Heart right ventricle (tissue), 16 donors: Measurements from ENCODE around the gene GPER1. TPM values are rescaled to one million over a fixed set of nuclear protein-coding genes. Genes with fewer than 3 reads are reported as not detected.

ENCODE experiments used
- ATAC-seq, 8 donors: fragments of 200-7000 bp; cut with Tn5 transposase; one replicate each; pipeline ENCODE4 v1.9.1; 2020; ENCODE audit warnings: mild to moderate bottlenecking in 8 of 8, moderate library complexity in 8 of 8, moderate number of reproducible peaks in 1 of 8
- DNase-seq, 2 donors: peaks; one replicate each; pipeline ENCODE4 v3.0.0-alpha.2; 2020
- H3K27ac ChIP-seq, 10 donors: fragments of 200-600 bp; sonication (generic) in 2 of 10; one replicate each; pipeline versions ENCODE4 v1.5.0 to v1.8.0; 2020 to 2022; ENCODE audit warnings: mild to moderate bottlenecking in 3 of 10
- H3K27me3 ChIP-seq, 7 donors: fragments of 200-600 bp; one replicate each; pipeline ENCODE4 v1.8.0; 2021 to 2022; ENCODE audit warnings: mild to moderate bottlenecking in 2 of 7
- H3K36me3 ChIP-seq, 9 donors: fragments of 200-600 bp; sonication (generic) in 1 of 9; one replicate each; pipeline versions ENCODE4 v1.5.0 to v1.8.0; 2020 to 2022; ENCODE audit warnings: mild to moderate bottlenecking in 2 of 9
- H3K4me1 ChIP-seq, 9 donors: fragments of 200-600 bp; sonication (generic) in 1 of 9; one replicate each; pipeline versions ENCODE4 v1.5.0 to v1.8.0; 2020 to 2022; ENCODE audit warnings: mild to moderate bottlenecking in 4 of 9
- H3K4me3 ChIP-seq, 10 donors: fragments of 200-600 bp; sonication (generic) in 2 of 10; one replicate each; pipeline versions ENCODE4 v1.5.0 to v1.8.0; 2020 to 2022; ENCODE audit warnings: mild to moderate bottlenecking in 7 of 10, moderate library complexity in 2 of 10
- H3K9me3 ChIP-seq, 11 donors: fragments of 200-600 bp in 10 of 11; sonication (generic) in 2 of 11; one replicate each; pipeline versions ENCODE4 v1.5.0 to v1.8.0; 2013 to 2022; ENCODE audit warnings: mild to moderate bottlenecking in 2 of 11, control low read depth in 1 of 11, moderate library complexity in 1 of 11
- WGBS, 2 donors: extraction: QIAGEN DNeasy Blood & Tissue Kit; methylation state at CpG; one replicate each; pipeline ENCODE4 v1.1.7; 2013; ENCODE audit warnings: inconsistent platforms in 1 of 2; 5-methylcytosine and 5-hydroxymethylcytosine counted together
- intact Hi-C, 10 donors: fragments of 100-400 bp; cut with DNase I; formaldehyde crosslinking; loops; one replicate each; pipeline versions ENCODE4 v1.11.1 to v1.14.2; 2022
- polyA plus RNA-seq, 2 donors: library from polyadenylated mRNA; stranded (reverse); fragments of 200-250 nt; gene quantifications; one replicate each; pipeline ENCODE4 v1.2.3, GENCODE V29; 2013
- total RNA-seq, 10 donors: library from RNA; stranded (reverse); fragmentation: NEBNext Ultra II Directional in 3 of 10; extraction: Animal tissue kit (Norgen Biotek cat#: 25700) in 3 of 10; gene quantifications; one replicate each; pipeline versions ENCODE4 v1.2.1 to v1.2.4, GENCODE V29; 2021 to 2023
- TF ChIP-seq, protein P1 (sequence below), 9 donors: fragments of 200-600 bp; sonication (generic) in 2 of 9; IDR thresholded peaks; one replicate each; pipeline versions ENCODE4 v1.5.0 to v1.8.0; 2021 to 2022; ENCODE audit warnings: antibody characterized with exemption in 9 of 9, mild to moderate bottlenecking in 5 of 9, moderate library complexity in 1 of 9
- donor health status: Arrhythmogenic right ventricular cardiomyopathy.
- donor health status: ischemic (EF 13 %, LVEDD 7.1; RV severe dilation, severe dysfunction).
- donor health status: healthy with polysubstance abuse.
- donor health status: DM: no; HTN: yes; CAD: no.
- donor health status: DM: no; HTN: no; CAD: no.
- donor health status: ischemic (EF 25% LVEDD 6.9; RV normal size, moderate dysfunction).
- donor health status: ischemic (EF 25% LVEDD 5.7; RV mildly dilated, moderate dysfunction).
- donor health status: healthy.
- donor health status: DM: yes; HTN: yes; CAD: no.
- donor health status: Ischemic cardiomyopathy.
- donor health status: ischemic (EF 35%, LVEDD 5.7; RV mildly dilated, moderate dysfunction).
- donor health status: nonischemic (EF 11% LVEDD 7.7; RV severe dilation, severe dysfunction).
- donor health status: DM: yes; HTN: yes; CAD: no.
- donor health status: PGD.
- donor health status: ischemic (EF 29% LVEDD 5.4; RV normal size, mild dysfunction).
- donor health status: nonischemic (EF 23%, LVEDD 6.1; RV moderate dilation, normal function).

The GPER1 gene
- total and polyA plus RNA-seq, 12 donors: 1.1 to 4.7 (median 1.9) TPM

DNA sequence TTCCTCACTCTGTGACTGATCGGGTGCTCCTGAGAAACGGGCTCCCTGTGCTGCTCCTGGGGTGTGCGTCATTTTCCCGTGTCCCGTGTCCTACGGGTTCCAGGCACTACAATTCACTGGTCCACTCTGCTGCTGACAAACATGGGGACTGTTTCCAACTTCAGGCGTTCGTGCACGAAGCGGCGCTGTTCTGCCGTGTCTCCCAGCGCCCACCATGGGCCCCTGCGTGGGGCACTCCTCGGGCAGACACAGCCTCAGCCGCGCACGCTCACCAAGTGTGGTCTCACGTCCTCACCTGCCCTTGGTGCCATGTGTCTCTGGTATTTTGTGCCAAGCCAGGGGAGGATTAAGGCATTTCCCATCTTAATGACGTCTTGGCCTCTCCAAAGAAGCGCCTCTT lies 24.6 kb upstream of the GPER1 start:
- Histone ChIP-seq H3K9me3 (no peaks in the 10 kb centered on the region), H3K4me1 (peaks cover 7 to 33% (median 26%) of the 10 kb centered on the region in 9 donors), H3K27me3 (peaks cover 0 to 7% (median 0%) of the 10 kb centered on the region in 7 donors), H3K27ac (no peak overlapping the region), H3K4me3 (no peak overlapping the region), H3K36me3 (peaks cover 0 to 9% (median under 1%) of the 10 kb centered on the region in 9 donors)
- intact Hi-C loops: loop anchor here in 3 of 10 donors (5.0 kb wide), 2 partner anchors 36 to 51 kb away; no protein-coding TSS in a partner anchor
- ATAC-seq (no peak), DNase-seq (no peak)
- WGBS, 2 donors: 93 to 96% methylated on average over 21 of the region's 21 CpGs
- TF ChIP-seq, protein P1, sequence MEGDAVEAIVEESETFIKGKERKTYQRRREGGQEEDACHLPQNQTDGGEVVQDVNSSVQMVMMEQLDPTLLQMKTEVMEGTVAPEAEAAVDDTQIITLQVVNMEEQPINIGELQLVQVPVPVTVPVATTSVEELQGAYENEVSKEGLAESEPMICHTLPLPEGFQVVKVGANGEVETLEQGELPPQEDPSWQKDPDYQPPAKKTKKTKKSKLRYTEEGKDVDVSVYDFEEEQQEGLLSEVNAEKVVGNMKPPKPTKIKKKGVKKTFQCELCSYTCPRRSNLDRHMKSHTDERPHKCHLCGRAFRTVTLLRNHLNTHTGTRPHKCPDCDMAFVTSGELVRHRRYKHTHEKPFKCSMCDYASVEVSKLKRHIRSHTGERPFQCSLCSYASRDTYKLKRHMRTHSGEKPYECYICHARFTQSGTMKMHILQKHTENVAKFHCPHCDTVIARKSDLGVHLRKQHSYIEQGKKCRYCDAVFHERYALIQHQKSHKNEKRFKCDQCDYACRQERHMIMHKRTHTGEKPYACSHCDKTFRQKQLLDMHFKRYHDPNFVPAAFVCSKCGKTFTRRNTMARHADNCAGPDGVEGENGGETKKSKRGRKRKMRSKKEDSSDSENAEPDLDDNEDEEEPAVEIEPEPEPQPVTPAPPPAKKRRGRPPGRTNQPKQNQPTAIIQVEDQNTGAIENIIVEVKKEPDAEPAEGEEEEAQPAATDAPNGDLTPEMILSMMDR (IDR thresholded peaks at IDR 0.05): no peak

DNA sequence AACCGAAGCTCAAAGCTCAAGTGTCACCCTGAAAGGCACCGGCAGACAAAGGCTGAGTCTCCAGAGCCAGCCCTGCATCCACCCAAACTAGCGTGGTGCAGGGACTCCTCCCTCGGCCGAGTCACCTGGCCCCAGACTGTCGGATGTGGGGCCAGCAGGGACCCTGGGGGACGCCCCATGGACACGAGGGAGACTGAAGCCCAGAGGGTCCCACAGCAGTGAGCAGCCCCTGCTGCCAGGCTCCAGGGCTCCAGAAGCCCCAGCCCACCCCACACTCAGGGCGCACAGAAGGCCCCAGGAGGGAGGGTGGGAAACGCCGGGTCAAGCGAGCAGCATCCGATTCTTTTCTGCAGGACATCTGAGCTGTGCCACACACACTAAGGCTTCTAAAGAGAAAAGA lies 23.3 kb upstream of the GPER1 start:
- H3K4me1 ChIP-seq: peaks cover 7 to 33% (median 26%) of the 10 kb centered on the region in 9 donors
- no peak overlapping the region for H3K27ac ChIP-seq
- TF ChIP-seq, protein P1 (IDR thresholded peaks at IDR 0.05): no peak
- whole genome bisulfite sequencing, 2 donors: 85 to 91% methylated on average over 13 of the region's 13 CpGs
- H3K4me3 ChIP-seq: no peak overlapping the region
- peaks cover 0 to 7% (median 0%) of the 10 kb centered on the region in 7 donors for H3K27me3 ChIP-seq
- no peaks in the 10 kb centered on the region for H3K36me3 ChIP-seq
- ATAC-seq: no peak
- H3K9me3 ChIP-seq: no peaks in the 10 kb centered on the region
- no peak for DNase-seq
- intact Hi-C loops: loop anchor here in 7 of 10 donors (2.0 to 5.0 kb wide), 5 partner anchors 37 to 80 kb away; no protein-coding TSS in a partner anchor

DNA sequence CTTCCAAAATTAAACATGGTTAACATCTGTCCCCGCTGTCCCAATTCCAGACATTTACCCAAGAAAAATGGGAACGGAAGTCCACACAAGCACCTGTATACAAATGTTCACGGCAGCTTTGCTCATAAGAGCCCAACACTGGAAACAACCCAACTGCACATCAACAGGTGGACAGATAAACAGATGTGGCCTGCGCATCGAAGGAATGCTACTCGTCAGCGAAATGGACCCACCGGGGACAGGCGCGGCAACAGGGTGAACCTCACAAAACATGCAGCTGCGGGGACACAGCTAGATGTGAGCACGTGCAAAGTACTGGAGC lies 22.7 kb upstream of the GPER1 start:
- 77 to 80% methylated on average over 12 of the region's 12 CpGs for WGBS, 2 donors
- H3K4me3 ChIP-seq: peak overlapping the region in 9 of 10 donors; percentile 6 to 42 (median 25)
- intact Hi-C loops: loop anchor here (1.0 to 2.0 kb wide), 4 partner anchors 68 to 80 kb away; no protein-coding TSS in a partner anchor

DNA sequence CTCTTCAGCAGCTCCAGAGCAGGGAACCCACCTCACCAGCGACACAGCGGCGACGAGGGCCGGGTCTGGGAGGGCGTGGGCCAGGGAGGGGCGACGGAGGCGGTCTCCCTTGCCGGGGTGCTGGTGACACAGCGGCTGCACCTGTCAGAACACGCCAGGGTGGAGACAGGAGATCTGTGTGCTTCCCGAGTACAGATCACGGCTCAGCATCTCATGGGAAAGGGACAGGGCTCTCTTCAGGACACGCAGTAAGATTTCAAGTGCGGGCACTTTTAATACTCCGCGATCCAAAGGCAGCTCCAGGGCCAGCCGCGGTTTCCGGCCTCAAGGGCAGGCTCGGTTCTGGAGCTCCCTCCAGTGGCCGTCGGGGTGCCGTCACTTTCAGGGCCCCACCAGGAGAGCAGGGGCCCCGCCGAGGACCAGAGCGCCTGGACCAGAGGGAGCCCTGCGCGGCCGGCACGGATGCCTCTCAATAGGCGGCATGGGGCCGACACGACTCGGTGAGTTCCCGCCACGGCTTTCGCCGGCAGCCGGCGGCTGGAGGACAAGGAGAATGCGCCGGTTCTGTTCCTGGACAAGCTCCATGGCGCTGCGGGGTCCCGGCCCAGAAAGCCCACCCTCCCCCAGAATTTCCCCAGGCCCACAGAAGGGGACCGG lies 22.2 kb upstream of the GPER1 start:
- TF ChIP-seq, protein P1 (IDR thresholded peaks at IDR 0.05): peak; percentile 95 to 99 (median 96)
- no peaks in the 10 kb centered on the region for H3K36me3 ChIP-seq
- peaks cover 7 to 25% (median 17%) of the 10 kb centered on the region in 9 donors for H3K4me1 ChIP-seq
- no peak overlapping the region for H3K27ac ChIP-seq
- H3K27me3 ChIP-seq: peaks cover 0 to 7% (median 0%) of the 10 kb centered on the region in 7 donors
- ATAC-seq: peak; percentile 89 to 95 (median 95)
- intact Hi-C loops: loop anchor here (1.0 to 2.0 kb wide), 5 partner anchors 69 to 79 kb away; no protein-coding TSS in a partner anchor
- peak overlapping the region in 9 of 10 donors; percentile 6 to 42 (median 25) for H3K4me3 ChIP-seq
- H3K9me3 ChIP-seq: no peaks in the 10 kb centered on the region
- DNase-seq: peak; percentile 85 to 87
- WGBS, 2 donors: 11 to 14% methylated on average over 48 of the region's 48 CpGs

More for the DNA sequence above, 22.7 kb upstream of the GPER1 start:
- DNase-seq (no peak), ATAC-seq (no peak)
- Histone ChIP-seq H3K4me1 (peaks cover 7 to 30% (median 22%) of the 10 kb centered on the region in 9 donors), H3K36me3 (no peaks in the 10 kb centered on the region), H3K9me3 (no peaks in the 10 kb centered on the region), H3K27me3 (peaks cover 0 to 7% (median 0%) of the 10 kb centered on the region in 7 donors), H3K27ac (no peak overlapping the region)
- TF ChIP-seq, protein P1 (IDR thresholded peaks at IDR 0.05): no peak
